ENCODE results near the gene RMI1.

RMI1 gene

GRCh38 chr9:83980395-83981125 lies at the start of gene RMI1:
TSS of gene RMI1 (plus strand) at chr9:83980805. CDS start at chr9:84000987, 20,182 bp downstream.
- DNase-seq (ENCODE audit: low read depth): peak; percentile 99
- H3K4me3 ChIP-seq (ENCODE audit: low read depth, low read length): peak within 1 kb of the TSS; percentile 100
- peak; percentile 20 for TF ChIP-seq CTCF (conservative IDR thresholded peaks at IDR 0.05; ENCODE audit: low read depth, low read length)

- no peak overlapping the region for H3K4me3 ChIP-seq (ENCODE audit: low read depth, low read length)
- no peak for TF ChIP-seq CTCF (conservative IDR thresholded peaks at IDR 0.05; ENCODE audit: low read depth, low read length)
- no peak for DNase-seq (ENCODE audit: low read depth)
Measured at GRCh38 chr9:83930881-83931280, 49.7 kb upstream of the RMI1 start.

GRCh38 chr9:83932011-83932410 lies 48.6 kb upstream of the RMI1 start:
- no peak overlapping the region for H3K4me3 ChIP-seq (ENCODE audit: low read depth, low read length)
- no peak for TF ChIP-seq CTCF (conservative IDR thresholded peaks at IDR 0.05; ENCODE audit: low read depth, low read length)
- no peak for DNase-seq (ENCODE audit: low read depth)

- TF ChIP-seq CTCF (conservative IDR thresholded peaks at IDR 0.05; ENCODE audit: low read depth, low read length): no peak
- H3K4me3 ChIP-seq (ENCODE audit: low read depth, low read length): no peak overlapping the region
- no peak for DNase-seq (ENCODE audit: low read depth)
Measured at GRCh38 chr9:83932851-83933250, 47.8 kb upstream of the RMI1 start.

- no peak for TF ChIP-seq CTCF (conservative IDR thresholded peaks at IDR 0.05; ENCODE audit: low read depth, low read length)
- DNase-seq (ENCODE audit: low read depth): peak; percentile 87
- H3K4me3 ChIP-seq (ENCODE audit: low read depth, low read length): no peak overlapping the region
Measured at GRCh38 chr9:83933790-83934189, 46.8 kb upstream of the RMI1 start.

GRCh38 chr9:83934569-83935275 lies 45.9 kb upstream of the RMI1 start:
- TF ChIP-seq CTCF (conservative IDR thresholded peaks at IDR 0.05; ENCODE audit: low read depth, low read length): no peak
- no peak overlapping the region for H3K4me3 ChIP-seq (ENCODE audit: low read depth, low read length)
- peak; percentile 90 for DNase-seq (ENCODE audit: low read depth)
